Activated T-cell treated with anti-CD3 and anti-CD28 coated beads, Interleukin-2, amount 50 U/mL, for 72 hours (primary cell): ENCODE results near the gene KCTD8. TPM values are rescaled to one million over a fixed set of nuclear protein-coding genes. Genes with fewer than 3 reads are reported as not detected.

ENCODE experiments used
- ATAC-seq, 2 donors: fragments of 150-1000 bp; cut with Tn5 transposase; replicated peaks in 1 of 2; 2 replicates each; pipeline ENCODE4 v1.10.0; 2021; ENCODE audit warnings: moderate library complexity in 2 of 2, mild to moderate bottlenecking in 1 of 2
- DNase-seq, 2 donors: peaks; one replicate each; pipeline ENCODE4 v3.0.0; 2021 to 2022; ENCODE audit warnings: mixed read lengths in 1 of 2
- H3K27ac Mint-ChIP-seq: one replicate; pipeline ENCODE4 v1.8.0; 2022; ENCODE audit warnings: mild to moderate bottlenecking, moderate library complexity, mixed read lengths
- H3K27me3 Mint-ChIP-seq: one replicate; pipeline ENCODE4 v1.8.0; 2022; ENCODE audit warnings: low read depth, mixed read lengths
- H3K36me3 Mint-ChIP-seq, 2 donors: one replicate each; pipeline ENCODE4 v1.8.0; 2022; ENCODE audit warnings: mixed read lengths in 2 of 2, mild to moderate bottlenecking in 1 of 2; ENCODE audit not compliant: insufficient read depth in 2 of 2
- H3K4me1 Mint-ChIP-seq: one replicate; pipeline ENCODE4 v1.8.0; 2022; ENCODE audit warnings: low read depth, mixed read lengths
- H3K4me3 Mint-ChIP-seq, 2 donors: one replicate each; pipeline ENCODE4 v1.8.0; 2022; ENCODE audit warnings: mild to moderate bottlenecking in 2 of 2, mixed read lengths in 2 of 2, moderate library complexity in 2 of 2
- H3K9me3 Mint-ChIP-seq, 2 donors: one replicate each; pipeline ENCODE4 v1.8.0; 2022; ENCODE audit warnings: mixed read lengths in 2 of 2
- total RNA-seq, 2 donors: library from RNA; stranded (reverse); gene quantifications; one replicate each; pipeline ENCODE4 v1.2.3, GENCODE V29; 2022

KCTD8 gene
- total RNA-seq, 2 donors from 2014 or later = not detected

GRCh38 chr4:44279469-44279868 lies 169.1 kb downstream of the KCTD8 start:
- no peaks in the 10 kb centered on the region for H3K27me3 Mint-ChIP-seq
- H3K36me3 Mint-ChIP-seq = no peaks in the 10 kb centered on the region
- peaks cover 3 to 5% of the 10 kb centered on the region in 2 donors for H3K9me3 Mint-ChIP-seq
- no peaks in the 10 kb centered on the region for H3K4me1 Mint-ChIP-seq
- no peak overlapping the region for H3K4me3 Mint-ChIP-seq
- H3K27ac Mint-ChIP-seq = no peak overlapping the region
- DNase-seq (no peak), ATAC-seq (no peak)

GRCh38 chr4:44279066-44279465 lies 169.5 kb downstream of the KCTD8 start:
- Mint-ChIP-seq H3K36me3 (no peaks in the 10 kb centered on the region), H3K4me1 (no peaks in the 10 kb centered on the region), H3K4me3 (no peak overlapping the region), H3K9me3 (peaks cover 3 to 5% of the 10 kb centered on the region in 2 donors), H3K27ac (no peak overlapping the region), H3K27me3 (no peaks in the 10 kb centered on the region)
- ATAC-seq (no peak), DNase-seq (no peak)

GRCh38 chr4:44257461-44257860 lies 191.1 kb downstream of the KCTD8 start:
- Mint-ChIP-seq H3K27me3 (no peaks in the 10 kb centered on the region), H3K36me3 (no peaks in the 10 kb centered on the region), H3K27ac (no peak overlapping the region), H3K9me3 (peaks cover 7 to 8% of the 10 kb centered on the region in 2 donors), H3K4me3 (no peak overlapping the region), H3K4me1 (no peaks in the 10 kb centered on the region)
- ATAC-seq (no peak), DNase-seq (no peak)

GRCh38 chr4:44256414-44256813 lies 192.2 kb downstream of the KCTD8 start:
- no peaks in the 10 kb centered on the region for H3K36me3 Mint-ChIP-seq
- peaks cover 7 to 10% of the 10 kb centered on the region in 2 donors for H3K9me3 Mint-ChIP-seq
- no peak overlapping the region for H3K27ac Mint-ChIP-seq
- no peaks in the 10 kb centered on the region for H3K4me1 Mint-ChIP-seq
- no peaks in the 10 kb centered on the region for H3K27me3 Mint-ChIP-seq
- H3K4me3 Mint-ChIP-seq = no peak overlapping the region
- DNase-seq (no peak), ATAC-seq (no peak)

- Mint-ChIP-seq H3K36me3 (no peaks in the 10 kb centered on the region), H3K4me1 (no peaks in the 10 kb centered on the region), H3K27me3 (no peaks in the 10 kb centered on the region), H3K4me3 (no peak overlapping the region), H3K9me3 (peaks cover 7 to 12% of the 10 kb centered on the region in 2 donors), H3K27ac (no peak overlapping the region)
- no peak for ATAC-seq
- DNase-seq = no peak
Observed at GRCh38 chr4:44237643-44238042, 211.0 kb downstream of the KCTD8 start.

GRCh38 chr4:44235897-44236296 lies 212.7 kb downstream of the KCTD8 start:
- H3K27ac Mint-ChIP-seq = no peak overlapping the region
- peaks cover 9 to 11% of the 10 kb centered on the region in 2 donors for H3K9me3 Mint-ChIP-seq
- ATAC-seq (no peak), DNase-seq (no peak)
- H3K4me3 Mint-ChIP-seq = no peak overlapping the region
- H3K36me3 Mint-ChIP-seq = no peaks in the 10 kb centered on the region
- H3K27me3 Mint-ChIP-seq = no peaks in the 10 kb centered on the region
- H3K4me1 Mint-ChIP-seq = no peaks in the 10 kb centered on the region

- ATAC-seq (no peak), DNase-seq (no peak)
- Mint-ChIP-seq H3K4me3 (no peak overlapping the region), H3K36me3 (no peaks in the 10 kb centered on the region), H3K4me1 (no peaks in the 10 kb centered on the region), H3K9me3 (peaks cover 5 to 9% of the 10 kb centered on the region in 2 donors), H3K27ac (no peak overlapping the region), H3K27me3 (no peaks in the 10 kb centered on the region)
Observed at GRCh38 chr4:44232262-44232661, 216.3 kb downstream of the KCTD8 start.

- no peak overlapping the region for H3K4me3 Mint-ChIP-seq
- peaks cover 6 to 7% of the 10 kb centered on the region in 2 donors for H3K9me3 Mint-ChIP-seq
- DNase-seq = no peak
- H3K36me3 Mint-ChIP-seq = no peaks in the 10 kb centered on the region
- H3K27ac Mint-ChIP-seq = no peak overlapping the region
- no peak for ATAC-seq
- no peaks in the 10 kb centered on the region for H3K27me3 Mint-ChIP-seq
- no peaks in the 10 kb centered on the region for H3K4me1 Mint-ChIP-seq
Observed at GRCh38 chr4:44231006-44231405, 217.6 kb downstream of the KCTD8 start.

GRCh38 chr4:44228326-44228725 lies 220.3 kb downstream of the KCTD8 start:
- no peaks in the 10 kb centered on the region for H3K27me3 Mint-ChIP-seq
- H3K4me3 Mint-ChIP-seq = no peak overlapping the region
- ATAC-seq (no peak), DNase-seq (no peak)
- H3K36me3 Mint-ChIP-seq = no peaks in the 10 kb centered on the region
- no peak overlapping the region for H3K27ac Mint-ChIP-seq
- H3K9me3 Mint-ChIP-seq = peaks cover 4 to 6% of the 10 kb centered on the region in 2 donors
- H3K4me1 Mint-ChIP-seq = no peaks in the 10 kb centered on the region

GRCh38 chr4:44221407-44221806 lies 227.2 kb downstream of the KCTD8 start:
- Mint-ChIP-seq H3K4me3 (no peak overlapping the region), H3K36me3 (no peaks in the 10 kb centered on the region), H3K27ac (no peak overlapping the region), H3K9me3 (peaks cover 3 to 8% of the 10 kb centered on the region in 2 donors), H3K4me1 (no peaks in the 10 kb centered on the region), H3K27me3 (no peaks in the 10 kb centered on the region)
- DNase-seq (no peak), ATAC-seq (no peak)

- Mint-ChIP-seq H3K4me1 (no peaks in the 10 kb centered on the region), H3K4me3 (no peak overlapping the region), H3K9me3 (no peaks in the 10 kb centered on the region), H3K27ac (no peak overlapping the region), H3K27me3 (no peaks in the 10 kb centered on the region), H3K36me3 (no peaks in the 10 kb centered on the region)
- ATAC-seq = no peak
- DNase-seq = no peak
Observed at GRCh38 chr4:44210750-44211149, 237.9 kb downstream of the KCTD8 start.

- peaks cover 0 to 2% of the 10 kb centered on the region in 2 donors for H3K36me3 Mint-ChIP-seq
- no peaks in the 10 kb centered on the region for H3K4me1 Mint-ChIP-seq
- no peak for ATAC-seq
- no peak overlapping the region for H3K27ac Mint-ChIP-seq
- H3K4me3 Mint-ChIP-seq = no peak overlapping the region
- H3K9me3 Mint-ChIP-seq = peaks cover 12 to 13% of the 10 kb centered on the region in 2 donors
- no peak for DNase-seq
- no peaks in the 10 kb centered on the region for H3K27me3 Mint-ChIP-seq
Observed at GRCh38 chr4:44196796-44197195, 251.8 kb downstream of the KCTD8 start.

- Mint-ChIP-seq H3K27ac (no peak overlapping the region), H3K36me3 (peaks cover 0 to 2% of the 10 kb centered on the region in 2 donors), H3K27me3 (no peaks in the 10 kb centered on the region), H3K4me1 (no peaks in the 10 kb centered on the region), H3K4me3 (no peak overlapping the region), H3K9me3 (peaks cover 9 to 19% of the 10 kb centered on the region in 2 donors)
- no peak for ATAC-seq
- DNase-seq = no peak
Observed at GRCh38 chr4:44194365-44194764, 254.2 kb downstream of the KCTD8 start.

- ATAC-seq (no peak), DNase-seq (no peak)
- Mint-ChIP-seq H3K36me3 (no peaks in the 10 kb centered on the region), H3K9me3 (peaks cover 1 to 9% of the 10 kb centered on the region in 2 donors), H3K4me3 (no peak overlapping the region), H3K27me3 (no peaks in the 10 kb centered on the region), H3K4me1 (no peaks in the 10 kb centered on the region), H3K27ac (no peak overlapping the region)
Observed at GRCh38 chr4:44186850-44187246, 261.8 kb downstream of the KCTD8 start.
